PFSK-1 (cell line): ENCODE measurements around the gene ARHGEF2.

Source experiments
- FOXP2 ChIP-seq: optimal IDR thresholded peaks from 2 replicates; pipeline ENCODE3; 2011; ENCODE audit warnings: borderline replicate concordance, control low read depth, inconsistent platforms; ENCODE audit not compliant: insufficient read depth; ENCODE audit errors: extremely low read length, extremely low read depth
- TF ChIP-seq, protein P1 (sequence below), 2 experiments: IDR thresholded peaks; 2 replicates each; pipeline versions ENCODE4 v1.6.1 to v1.8.0; 2011 to 2012; ENCODE audit warnings: low read depth in 2 of 2, low read length in 2 of 2, control low read depth in 1 of 2, inconsistent platforms in 1 of 2, mild to moderate bottlenecking in 1 of 2, moderate library complexity in 1 of 2; ENCODE audit not compliant: insufficient read depth in 1 of 2

DNA sequence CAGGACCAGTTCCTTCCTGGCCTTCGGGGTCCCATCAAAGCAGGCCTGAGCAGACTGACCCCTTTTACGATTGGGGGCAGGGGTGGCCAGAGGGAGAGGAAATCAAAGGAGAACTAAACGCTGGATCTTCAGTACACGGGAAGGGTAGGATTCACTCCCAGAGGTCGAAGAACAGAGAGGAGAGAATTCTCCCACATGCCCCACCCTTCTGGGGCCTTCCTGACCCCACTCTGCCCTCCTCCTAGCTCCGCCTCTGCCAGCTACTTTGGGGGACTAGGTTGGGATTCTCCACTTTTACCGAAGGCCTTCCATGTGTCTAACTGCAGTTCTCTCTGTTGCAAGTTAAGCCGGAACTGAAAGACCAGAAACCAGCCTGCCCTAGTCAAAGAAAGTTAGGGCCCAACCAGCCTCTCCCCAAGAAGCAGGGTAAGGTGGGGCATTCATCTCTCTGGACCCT is 654 bp upstream of the ARHGEF2 start:
- TF ChIP-seq, protein P1, sequence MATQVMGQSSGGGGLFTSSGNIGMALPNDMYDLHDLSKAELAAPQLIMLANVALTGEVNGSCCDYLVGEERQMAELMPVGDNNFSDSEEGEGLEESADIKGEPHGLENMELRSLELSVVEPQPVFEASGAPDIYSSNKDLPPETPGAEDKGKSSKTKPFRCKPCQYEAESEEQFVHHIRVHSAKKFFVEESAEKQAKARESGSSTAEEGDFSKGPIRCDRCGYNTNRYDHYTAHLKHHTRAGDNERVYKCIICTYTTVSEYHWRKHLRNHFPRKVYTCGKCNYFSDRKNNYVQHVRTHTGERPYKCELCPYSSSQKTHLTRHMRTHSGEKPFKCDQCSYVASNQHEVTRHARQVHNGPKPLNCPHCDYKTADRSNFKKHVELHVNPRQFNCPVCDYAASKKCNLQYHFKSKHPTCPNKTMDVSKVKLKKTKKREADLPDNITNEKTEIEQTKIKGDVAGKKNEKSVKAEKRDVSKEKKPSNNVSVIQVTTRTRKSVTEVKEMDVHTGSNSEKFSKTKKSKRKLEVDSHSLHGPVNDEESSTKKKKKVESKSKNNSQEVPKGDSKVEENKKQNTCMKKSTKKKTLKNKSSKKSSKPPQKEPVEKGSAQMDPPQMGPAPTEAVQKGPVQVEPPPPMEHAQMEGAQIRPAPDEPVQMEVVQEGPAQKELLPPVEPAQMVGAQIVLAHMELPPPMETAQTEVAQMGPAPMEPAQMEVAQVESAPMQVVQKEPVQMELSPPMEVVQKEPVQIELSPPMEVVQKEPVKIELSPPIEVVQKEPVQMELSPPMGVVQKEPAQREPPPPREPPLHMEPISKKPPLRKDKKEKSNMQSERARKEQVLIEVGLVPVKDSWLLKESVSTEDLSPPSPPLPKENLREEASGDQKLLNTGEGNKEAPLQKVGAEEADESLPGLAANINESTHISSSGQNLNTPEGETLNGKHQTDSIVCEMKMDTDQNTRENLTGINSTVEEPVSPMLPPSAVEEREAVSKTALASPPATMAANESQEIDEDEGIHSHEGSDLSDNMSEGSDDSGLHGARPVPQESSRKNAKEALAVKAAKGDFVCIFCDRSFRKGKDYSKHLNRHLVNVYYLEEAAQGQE (IDR thresholded peaks at IDR 0.05; ENCODE audit: insufficient read depth in 1 of 2, low read depth in 2 of 2, low read length in 2 of 2): no peak
- TF ChIP-seq FOXP2: no peak
